ENCODE results near the gene ADAMTSL1.
"Not testable (repeated sequence)": the region's sequence is repeated elsewhere in the genome, so short reads cannot be mapped to it uniquely, and the experiment has no call there.

ADAMTSL1 gene

DNA sequence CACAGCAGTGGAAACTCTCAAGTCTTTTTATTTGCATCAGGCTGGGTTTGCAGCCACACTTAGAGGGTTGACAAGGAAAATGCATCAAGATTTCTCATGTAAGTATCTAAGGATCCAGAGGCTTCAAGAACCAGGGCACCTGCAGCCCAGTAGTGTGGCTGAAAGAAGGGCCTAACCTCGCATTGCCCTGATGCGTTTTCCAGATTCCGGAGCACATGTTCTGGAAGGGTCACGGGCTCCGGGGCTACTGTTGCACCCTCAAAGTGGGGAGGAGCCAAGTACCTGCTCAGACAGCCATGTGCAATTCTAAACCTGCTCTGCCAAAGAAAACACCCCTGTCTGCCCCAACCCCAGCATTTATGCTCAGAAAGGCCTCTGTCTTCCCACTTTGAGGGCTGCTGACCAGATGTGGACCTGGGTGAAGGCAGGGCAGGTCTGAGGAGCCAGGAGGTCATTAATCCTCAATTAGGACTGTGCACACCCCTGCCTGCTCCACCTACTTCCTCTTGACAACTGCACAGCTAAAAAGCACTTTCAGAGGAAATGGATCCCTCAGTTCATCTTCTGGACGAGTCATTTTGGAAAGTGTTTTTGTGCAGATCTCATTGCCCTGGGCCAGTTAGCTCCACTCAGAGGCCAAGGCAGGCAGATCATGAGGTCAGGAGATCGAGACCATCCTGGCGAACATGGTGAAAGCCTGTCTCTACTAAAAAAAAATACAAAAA lies 448.4 kb downstream of the ADAMTSL1 start:
- no peak for DNase-seq

DNA sequence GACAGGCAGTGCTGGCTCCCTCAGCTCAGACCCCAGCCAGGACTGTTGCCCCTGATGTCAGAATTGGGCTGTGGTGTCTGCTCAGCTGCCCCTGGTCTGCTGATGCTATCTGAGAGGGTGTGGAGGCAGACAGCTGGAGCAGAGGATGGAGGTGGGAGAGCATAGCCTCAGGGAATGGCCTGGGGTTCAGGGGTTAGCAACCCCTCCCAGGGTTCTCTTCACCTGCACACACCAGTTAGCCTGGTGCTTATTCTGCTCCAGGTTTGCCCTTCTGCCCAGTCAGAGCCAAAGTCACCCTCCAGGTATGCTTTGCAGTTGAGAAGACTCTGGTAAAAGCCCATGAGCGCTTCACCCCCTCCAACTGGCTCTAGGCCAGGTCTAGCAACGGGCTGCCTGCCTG lies 449.2 kb downstream of the ADAMTSL1 start:
- DNase-seq, result no peak

DNA sequence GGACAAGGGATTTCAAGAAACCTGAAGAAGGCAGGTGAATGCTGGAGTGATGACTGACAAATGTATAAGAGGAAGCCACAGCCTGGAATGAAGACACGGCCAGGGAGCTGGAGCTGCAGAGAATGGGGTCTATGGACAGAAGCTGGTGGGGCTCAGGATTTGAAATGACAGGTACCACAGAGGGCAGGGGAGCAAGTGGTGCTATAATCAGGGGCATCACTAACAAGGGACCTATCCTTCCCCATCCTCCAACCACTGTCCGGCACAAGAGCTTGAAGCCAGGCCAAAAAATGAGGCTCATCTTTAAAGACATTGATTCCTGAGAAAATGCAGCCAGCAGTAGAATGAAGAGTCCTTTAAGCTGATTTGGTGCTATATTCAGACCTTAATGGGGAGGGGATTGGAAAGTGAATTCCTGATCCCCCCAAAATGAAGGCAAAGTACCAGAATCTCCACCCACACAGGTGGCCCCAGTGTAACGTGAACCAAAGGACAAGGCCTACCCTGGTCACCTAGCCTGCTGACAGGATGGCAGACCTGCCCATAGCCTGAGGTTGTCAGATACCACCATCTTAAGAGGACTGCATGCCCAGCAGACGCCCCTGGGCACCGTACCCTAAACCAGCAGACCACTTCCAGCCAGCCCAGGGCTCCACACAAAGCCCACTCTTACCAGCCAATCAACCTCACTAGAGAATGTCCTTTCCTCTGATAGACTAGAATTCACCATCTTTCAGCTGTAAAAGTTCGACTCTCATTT lies 449.9 kb downstream of the ADAMTSL1 start:
- no peak for DNase-seq

DNA sequence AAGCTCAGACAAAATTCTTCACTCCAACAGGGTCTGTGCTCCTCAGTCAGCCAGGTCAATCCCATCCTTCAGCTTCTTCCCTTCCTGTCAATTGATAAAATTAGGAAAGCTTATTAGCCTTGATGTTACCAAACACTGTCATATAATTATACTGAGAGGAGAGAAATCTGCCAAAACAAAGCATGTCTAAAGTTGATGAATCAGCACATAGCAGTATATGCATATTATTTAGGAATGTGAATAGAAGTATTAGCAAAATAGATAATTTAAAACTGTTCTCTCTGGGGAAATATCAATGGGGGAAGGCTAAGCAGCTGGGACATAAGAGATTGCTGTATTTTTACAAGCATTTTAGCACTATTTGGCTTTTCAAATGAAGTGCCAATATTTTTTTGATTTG lies 451.9 kb downstream of the ADAMTSL1 start:
- DNase-seq, result no peak

DNA sequence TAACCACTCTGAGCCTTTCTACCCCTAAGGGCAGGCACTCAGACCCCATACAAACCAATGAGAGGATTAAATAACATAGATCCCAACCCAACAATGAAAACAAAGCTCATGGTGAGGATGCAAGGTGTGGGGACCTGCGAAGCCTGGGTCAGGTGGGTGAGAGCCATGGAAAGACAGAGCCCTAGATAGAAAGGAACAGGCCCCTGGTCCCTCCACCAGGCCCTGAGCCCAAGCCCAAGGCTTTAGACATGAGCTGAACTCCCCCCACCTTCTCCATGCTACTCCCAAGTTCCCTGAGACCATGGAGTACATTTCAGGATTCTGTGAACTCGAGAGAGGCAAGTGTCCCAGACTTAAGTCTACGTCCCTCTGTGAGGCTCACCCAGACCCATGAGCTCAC lies 452.6 kb downstream of the ADAMTSL1 start:
- DNase-seq, result no peak

DNA sequence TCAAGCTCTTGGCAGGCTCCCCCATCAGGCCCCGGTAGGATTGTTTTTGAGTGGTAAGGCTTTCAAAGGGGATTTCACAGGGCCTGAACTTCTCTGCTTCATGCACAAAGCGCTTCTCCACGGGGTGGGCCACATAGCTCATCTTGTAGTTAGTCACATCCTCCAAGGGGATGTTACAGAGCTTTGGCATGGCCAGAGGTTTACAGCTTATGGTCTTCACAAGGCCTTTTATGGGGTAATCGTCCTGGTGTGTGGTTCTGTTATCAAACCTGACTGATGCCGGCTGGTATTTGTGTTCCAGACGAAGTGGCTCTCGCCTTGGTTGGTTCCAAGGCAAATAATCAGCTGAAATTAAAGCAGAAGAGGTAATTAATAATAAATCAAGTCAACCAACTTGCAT lies 454.8 kb downstream of the ADAMTSL1 start:
- DNase-seq, result no peak

DNA sequence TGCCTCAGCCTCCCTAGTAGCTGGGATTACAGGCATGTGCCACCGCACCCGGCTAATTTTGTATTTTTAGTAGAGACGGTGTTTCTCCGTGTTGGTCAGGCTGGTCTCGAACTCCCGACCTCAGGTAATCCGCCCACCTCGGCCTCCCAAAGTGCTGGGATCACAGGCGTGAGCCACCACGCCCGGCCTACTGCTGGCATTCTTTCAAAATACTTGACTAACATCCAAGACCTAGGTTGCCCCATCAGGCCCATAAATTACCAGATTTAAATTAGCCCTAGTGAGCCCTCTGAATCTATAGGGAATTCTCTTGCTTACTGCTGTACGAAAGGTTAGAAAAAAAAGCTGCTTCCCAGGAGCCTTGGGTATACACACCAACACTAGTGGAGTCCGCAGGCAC lies 456.7 kb downstream of the ADAMTSL1 start:
- not testable (repeated sequence) for DNase-seq

DNA sequence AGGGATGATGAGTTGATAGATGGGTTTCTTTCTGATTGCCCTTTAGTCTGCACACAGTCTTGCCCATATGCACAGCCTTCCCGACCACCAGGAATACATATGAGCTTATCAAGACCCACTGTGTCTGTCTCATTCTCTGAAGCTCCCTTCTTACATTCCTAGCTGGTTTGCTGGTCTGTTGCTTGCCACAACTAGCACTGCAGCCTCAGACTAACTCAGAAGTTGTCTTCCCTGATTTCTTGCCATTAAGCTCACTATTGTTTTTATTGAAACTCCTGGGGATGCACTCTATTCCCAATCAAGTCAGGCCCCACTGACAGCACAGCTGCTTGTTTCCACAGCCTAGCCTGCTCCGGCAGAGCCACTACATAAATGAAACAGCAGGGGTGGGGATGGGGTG lies 461.6 kb downstream of the ADAMTSL1 start:
- DNase-seq, result no peak

DNA sequence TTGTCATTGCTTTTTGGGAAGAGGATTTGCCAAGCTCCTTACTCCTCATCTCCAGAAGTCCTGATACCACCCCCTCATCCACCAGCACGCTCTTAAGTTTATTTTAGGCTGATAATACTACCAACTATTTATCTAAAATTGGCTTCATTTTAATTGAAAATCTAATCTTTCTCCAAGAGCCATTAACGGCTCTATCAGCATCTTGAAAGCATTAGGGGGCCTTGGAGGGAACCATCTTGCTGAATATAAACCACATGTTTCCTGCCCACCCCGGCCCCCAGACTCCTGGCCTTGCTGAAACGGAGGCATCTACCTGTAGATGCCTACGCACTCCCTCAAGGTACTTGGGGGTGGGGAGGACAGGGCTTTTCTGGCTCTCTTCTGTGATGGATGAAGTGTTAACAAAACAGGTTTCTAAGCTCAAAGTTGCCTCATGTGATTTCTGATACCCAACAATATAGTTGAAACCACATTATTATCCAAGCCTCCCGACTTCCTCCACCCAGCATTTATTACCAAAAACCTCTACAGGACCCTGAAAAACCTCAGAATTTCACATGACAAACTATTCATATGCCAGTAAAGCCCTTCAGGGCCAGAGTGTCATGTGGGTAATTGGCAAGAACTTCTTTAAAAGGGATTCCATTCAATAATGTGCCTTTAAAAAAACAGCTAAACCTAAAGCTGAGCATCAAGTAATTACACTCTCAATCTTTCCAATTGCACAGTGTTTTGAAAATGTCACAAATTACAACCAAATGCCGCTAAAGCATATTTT lies 462.3 kb downstream of the ADAMTSL1 start:
- no peak for DNase-seq

DNA sequence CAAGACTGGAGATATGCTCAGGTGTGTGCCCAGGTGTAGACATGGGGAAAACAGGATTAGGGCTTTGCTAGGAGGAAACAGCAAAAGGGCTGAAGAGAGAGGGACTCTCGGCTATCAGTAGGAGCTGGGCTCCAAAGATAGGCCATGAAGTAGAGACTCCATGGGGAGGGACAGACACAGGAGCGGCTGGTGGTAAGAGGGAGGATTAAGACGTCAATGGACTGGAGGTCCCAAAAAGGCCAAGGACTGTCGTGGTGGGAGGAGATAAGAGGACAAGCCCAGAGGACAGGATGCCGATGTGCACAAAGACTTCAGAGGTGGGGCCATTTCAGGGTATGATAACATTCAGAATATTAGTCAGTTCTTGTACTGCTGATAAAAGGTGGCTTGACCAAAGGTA lies 466.0 kb downstream of the ADAMTSL1 start:
- DNase-seq, result no peak

DNA sequence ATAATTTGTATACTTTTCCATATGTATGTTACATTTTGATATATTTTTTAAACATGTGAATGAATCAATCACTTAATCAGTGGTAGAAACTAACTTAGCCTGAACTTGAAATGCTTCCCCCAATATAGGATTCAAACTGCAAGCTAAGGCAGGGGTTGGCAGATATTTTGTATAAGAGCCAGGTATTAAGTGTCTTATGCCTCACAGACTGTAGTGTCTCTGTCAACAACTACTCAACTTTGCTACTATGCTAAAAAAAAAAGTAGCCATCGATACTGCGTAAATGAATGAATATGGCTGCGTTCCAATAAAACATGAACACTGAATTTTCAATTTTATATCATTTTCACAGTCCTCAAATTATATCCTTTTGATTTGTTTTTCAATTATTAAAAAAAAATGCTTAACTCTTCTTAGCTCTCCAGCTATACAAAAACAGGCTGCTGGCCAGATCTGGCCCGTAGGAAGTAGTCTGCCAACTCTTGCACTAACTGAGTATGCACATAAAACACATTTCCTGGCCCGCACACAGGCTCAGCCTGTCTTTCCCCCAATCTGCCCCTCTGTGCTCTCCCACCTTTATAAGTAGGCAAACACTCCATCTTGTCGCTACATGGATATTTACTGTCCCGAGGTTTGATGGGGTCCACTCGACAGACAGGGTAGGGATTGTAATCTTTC lies 467.2 kb downstream of the ADAMTSL1 start:
- DNase-seq, result no peak

DNA sequence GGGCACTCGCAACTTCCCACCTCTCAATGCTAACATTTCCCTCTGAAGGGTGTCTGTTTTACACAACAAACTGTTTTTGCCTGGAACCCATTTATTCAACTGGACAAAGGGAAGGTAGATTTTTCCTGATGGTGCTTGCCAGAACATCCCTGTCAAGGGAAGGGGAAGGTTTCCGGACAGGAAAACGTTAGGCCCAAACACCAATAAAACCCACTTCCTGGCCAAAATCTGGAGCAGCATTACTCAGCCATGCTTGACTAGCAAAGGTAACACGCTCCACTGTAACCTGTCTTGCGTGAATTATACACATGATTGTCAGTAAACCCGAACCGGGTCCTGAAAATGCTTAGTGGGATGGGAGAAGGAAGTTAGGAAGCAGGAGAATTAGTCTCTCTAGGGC lies 468.8 kb downstream of the ADAMTSL1 start:
- DNase-seq, result no peak

DNA sequence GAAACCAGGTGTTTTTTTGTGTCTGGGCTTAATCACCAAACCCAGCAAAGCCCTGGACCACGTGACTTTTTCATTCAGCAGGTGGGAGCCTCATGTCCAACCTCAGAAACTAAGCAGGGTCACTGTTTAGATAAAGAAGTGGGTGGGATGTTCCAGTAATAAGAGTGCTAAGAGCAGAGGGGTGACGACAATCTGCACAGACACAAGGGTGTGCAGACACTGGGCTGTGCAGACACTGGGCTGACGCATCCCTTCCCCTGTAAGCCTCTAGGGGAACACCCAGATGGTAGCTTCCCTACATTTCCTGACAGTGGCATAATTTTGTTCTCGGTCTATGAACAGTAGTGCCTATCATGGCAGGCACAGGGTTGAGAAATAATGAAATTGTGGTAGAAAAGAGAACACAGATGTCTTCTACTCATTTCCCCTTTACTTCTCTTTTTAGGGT lies 474.0 kb downstream of the ADAMTSL1 start:
- DNase-seq, result peak; percentile 92

DNA sequence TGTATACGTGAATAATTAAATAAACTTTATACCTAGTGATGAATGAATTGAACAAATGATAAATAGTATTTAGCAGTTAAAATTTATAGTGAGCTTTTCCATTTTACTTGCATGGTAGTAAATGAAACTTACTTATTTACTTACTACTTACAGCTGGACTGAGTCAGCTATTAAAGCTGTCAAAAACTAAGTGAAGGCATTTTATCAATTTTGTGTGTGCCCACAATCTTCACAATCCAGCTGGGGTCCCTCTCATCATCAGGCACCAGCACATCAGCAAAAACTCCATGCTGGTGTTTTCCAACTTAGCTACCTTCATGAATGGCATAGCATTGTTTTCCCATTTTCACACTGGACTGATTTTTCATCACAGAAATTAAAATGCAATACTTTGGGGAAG lies 478.0 kb downstream of the ADAMTSL1 start:
- no peak for DNase-seq

DNA sequence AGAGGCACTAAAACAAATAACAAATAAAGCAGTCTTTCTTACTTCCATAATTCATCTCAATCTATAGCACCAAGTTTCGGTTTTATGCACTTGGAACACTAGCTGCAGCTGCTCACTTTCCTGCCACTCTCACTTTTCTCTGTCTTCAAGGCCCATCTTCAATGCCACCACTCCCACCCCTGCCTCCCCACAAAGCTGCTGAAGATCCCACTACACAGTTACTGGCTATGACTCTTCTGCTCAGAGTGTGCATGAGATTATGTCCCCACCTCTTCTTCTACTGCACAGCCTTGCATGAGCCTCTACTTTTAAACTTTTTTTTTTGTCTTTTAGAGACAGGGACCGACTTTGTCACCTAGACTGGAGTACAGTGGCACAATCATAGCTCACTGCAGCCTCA lies 481.7 kb downstream of the ADAMTSL1 start:
- DNase-seq, result no peak

Measured in NCI-H748 treated with DMSO at 0.1 percent for 48 hours (cell line).